ENCODE measurements around the gene STRAP. TPM values are rescaled to one million over a fixed set of nuclear protein-coding genes. Genes with fewer than 3 reads are reported as not detected.
"Not testable (repeated sequence)": the region's sequence is repeated elsewhere in the genome, so short reads cannot be mapped to it uniquely, and the experiment has no call there.

STRAP gene
- total and polyA plus RNA-seq, 4 donors, result 64.1 to 238 (median 145) TPM

DNA sequence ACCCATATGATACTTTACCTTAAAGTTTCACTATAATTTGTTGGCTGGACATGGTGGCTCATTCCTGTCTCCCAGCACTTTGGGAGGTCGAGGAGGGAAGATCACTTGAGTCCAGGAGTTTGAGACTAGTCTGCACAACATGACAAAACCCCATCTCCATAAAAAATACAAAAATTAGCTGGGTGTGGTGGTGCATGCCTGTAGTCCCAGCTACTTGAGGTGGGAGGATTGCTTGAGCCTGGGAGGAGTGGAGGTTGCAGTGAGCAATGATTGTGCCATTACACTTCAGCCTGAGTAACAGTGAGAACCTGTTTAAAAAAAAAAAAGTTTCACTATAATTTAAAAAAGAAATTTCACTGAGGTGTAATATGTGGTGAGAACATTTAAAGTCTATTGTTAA is 50.1 kb downstream of the STRAP start:
- WGBS (ENCODE audit: insufficient coverage), result no CpG with 5 or more reads among the region's 1 CpG
- no peak overlapping the region for H3K4me3 ChIP-seq (ENCODE audit: low read depth, low read length)

DNA sequence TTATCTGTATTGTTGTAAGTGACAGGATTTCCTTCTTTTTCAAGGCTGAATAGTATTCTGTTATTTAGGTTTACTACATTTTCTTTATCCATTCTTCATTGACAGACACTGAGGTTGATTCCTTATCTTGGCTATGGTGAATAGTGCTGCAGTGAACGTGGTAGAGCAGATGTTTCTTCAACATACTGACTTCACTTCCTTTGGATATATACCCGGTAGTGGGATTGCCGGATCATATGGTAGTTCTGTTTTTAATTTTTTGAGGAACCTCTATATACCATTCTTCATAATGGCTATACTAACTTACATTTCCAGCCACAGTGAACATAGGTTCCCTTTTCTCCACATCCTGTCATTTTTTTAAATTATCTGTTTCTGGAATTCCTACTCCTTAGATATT is 50.8 kb downstream of the STRAP start:
- no peaks in the 10 kb centered on the region for H3K36me3 ChIP-seq (ENCODE audit: control insufficient read depth, insufficient read depth, low read length)
- no peaks in the 10 kb centered on the region for H3K9me3 ChIP-seq (ENCODE audit: control insufficient read depth, insufficient read depth, low read length)
- H3K4me1 ChIP-seq (ENCODE audit: control insufficient read depth, insufficient read depth, low read length), result peaks cover 6% of the 10 kb centered on the region
- WGBS (ENCODE audit: insufficient coverage), result no CpG with 5 or more reads among the region's 3 CpGs
- no peak overlapping the region for H3K4me3 ChIP-seq (ENCODE audit: low read depth, low read length)
- H3K27me3 ChIP-seq (ENCODE audit: control insufficient read depth, insufficient read depth, low read length), result no peaks in the 10 kb centered on the region
- no peak overlapping the region for H3K27ac ChIP-seq (ENCODE audit: low read depth, low read length)
- no peak for DNase-seq (ENCODE audit: low read depth in 4 of 6, low spot score in 6 of 6)

More for the DNA sequence above, 50.1 kb downstream of the STRAP start:
- DNase-seq (ENCODE audit: low read depth in 4 of 6, low spot score in 6 of 6), result no peak
- Histone ChIP-seq H3K27me3 (ENCODE audit: control insufficient read depth, insufficient read depth, low read length) (no peaks in the 10 kb centered on the region), H3K27ac (ENCODE audit: low read depth, low read length) (no peak overlapping the region), H3K36me3 (ENCODE audit: control insufficient read depth, insufficient read depth, low read length) (no peaks in the 10 kb centered on the region), H3K4me1 (ENCODE audit: control insufficient read depth, insufficient read depth, low read length) (peaks cover 6% of the 10 kb centered on the region), H3K9me3 (ENCODE audit: control insufficient read depth, insufficient read depth, low read length) (no peaks in the 10 kb centered on the region)

DNA sequence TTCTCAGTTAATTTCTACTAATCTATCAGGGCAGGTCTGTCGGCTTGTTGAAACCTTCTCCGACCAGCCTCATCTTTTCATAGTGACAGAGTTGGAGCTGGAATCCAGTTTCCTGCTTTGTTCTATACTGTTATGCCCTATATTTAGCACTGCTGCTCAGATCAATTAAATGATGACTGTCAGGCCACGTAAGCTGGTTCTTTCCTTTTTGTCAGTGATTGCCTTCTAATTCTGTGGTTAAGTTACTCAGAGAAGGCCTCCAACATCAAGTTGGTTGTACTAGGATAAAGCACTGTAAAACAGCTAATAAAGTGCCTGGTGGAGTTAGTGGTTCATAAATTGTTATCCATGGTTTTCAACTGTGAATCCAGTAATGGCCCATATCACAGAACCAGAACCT is 51.6 kb downstream of the STRAP start:
- Histone ChIP-seq H3K4me1 (ENCODE audit: control insufficient read depth, insufficient read depth, low read length) (peaks cover 5% of the 10 kb centered on the region), H3K27me3 (ENCODE audit: control insufficient read depth, insufficient read depth, low read length) (no peaks in the 10 kb centered on the region), H3K36me3 (ENCODE audit: control insufficient read depth, insufficient read depth, low read length) (no peaks in the 10 kb centered on the region), H3K27ac (ENCODE audit: low read depth, low read length) (no peak overlapping the region), H3K9me3 (ENCODE audit: control insufficient read depth, insufficient read depth, low read length) (no peaks in the 10 kb centered on the region), H3K4me3 (ENCODE audit: low read depth, low read length) (no peak overlapping the region)
- 100% methylated on average over 1 of the region's 3 CpGs for WGBS (ENCODE audit: insufficient coverage)
- DNase-seq (ENCODE audit: low read depth in 4 of 6, low spot score in 6 of 6), result no peak

DNA sequence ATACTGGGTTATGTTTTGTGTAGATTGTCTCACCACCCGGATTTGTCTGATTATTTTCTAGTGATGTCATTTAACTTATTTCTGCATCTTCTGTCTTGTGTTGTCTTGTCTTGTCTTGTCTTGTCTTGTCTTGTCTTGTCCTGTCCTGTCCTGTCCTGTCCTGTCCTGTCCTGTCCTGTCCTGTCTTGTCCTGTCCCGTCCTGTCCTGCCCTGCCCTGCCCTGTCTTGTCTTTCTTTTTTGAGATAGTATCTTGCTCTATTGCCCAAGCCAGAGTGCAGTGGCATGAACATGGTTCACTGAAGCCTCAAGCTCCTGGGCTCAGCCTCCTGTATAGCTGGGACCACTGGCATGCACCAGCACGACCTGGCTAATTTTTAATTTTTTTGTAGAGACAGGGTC is 54.6 kb downstream of the STRAP start:
- 100% methylated on average over 1 of the region's 3 CpGs for WGBS (ENCODE audit: insufficient coverage)
- no peak for DNase-seq (ENCODE audit: low read depth in 4 of 6, low spot score in 6 of 6)

DNA sequence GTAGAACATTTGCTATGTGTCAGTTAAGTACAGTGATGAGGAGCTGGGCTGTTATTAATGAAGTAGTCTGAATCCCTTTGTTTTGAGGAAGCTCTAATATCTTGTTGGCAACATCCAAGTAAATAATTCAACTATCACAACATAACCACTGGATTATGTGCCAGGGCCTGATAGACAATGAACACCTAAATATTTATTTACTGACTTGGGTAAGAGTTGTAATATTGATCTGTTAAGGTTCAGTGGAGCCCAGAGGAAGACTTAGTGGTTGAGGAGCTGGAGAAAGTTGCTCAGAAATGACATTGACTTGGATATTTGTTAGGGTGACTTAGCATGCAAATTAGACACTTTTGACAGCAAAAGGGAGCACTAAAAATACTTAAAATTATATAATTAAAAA is 55.7 kb downstream of the STRAP start:
- no peak overlapping the region for H3K4me3 ChIP-seq (ENCODE audit: low read depth, low read length)
- no peaks in the 10 kb centered on the region for H3K27me3 ChIP-seq (ENCODE audit: control insufficient read depth, insufficient read depth, low read length)
- H3K36me3 ChIP-seq (ENCODE audit: control insufficient read depth, insufficient read depth, low read length), result no peaks in the 10 kb centered on the region
- H3K4me1 ChIP-seq (ENCODE audit: control insufficient read depth, insufficient read depth, low read length), result no peaks in the 10 kb centered on the region
- no peak for DNase-seq (ENCODE audit: low read depth in 4 of 6, low spot score in 6 of 6)
- H3K9me3 ChIP-seq (ENCODE audit: control insufficient read depth, insufficient read depth, low read length), result no peaks in the 10 kb centered on the region
- H3K27ac ChIP-seq (ENCODE audit: low read depth, low read length), result no peak overlapping the region

More for the DNA sequence above, 54.6 kb downstream of the STRAP start:
- no peaks in the 10 kb centered on the region for H3K9me3 ChIP-seq (ENCODE audit: control insufficient read depth, insufficient read depth, low read length)
- H3K27me3 ChIP-seq (ENCODE audit: control insufficient read depth, insufficient read depth, low read length), result no peaks in the 10 kb centered on the region
- no peak overlapping the region for H3K4me3 ChIP-seq (ENCODE audit: low read depth, low read length)
- H3K36me3 ChIP-seq (ENCODE audit: control insufficient read depth, insufficient read depth, low read length), result no peaks in the 10 kb centered on the region
- no peaks in the 10 kb centered on the region for H3K4me1 ChIP-seq (ENCODE audit: control insufficient read depth, insufficient read depth, low read length)
- H3K27ac ChIP-seq (ENCODE audit: low read depth, low read length), result no peak overlapping the region

DNA sequence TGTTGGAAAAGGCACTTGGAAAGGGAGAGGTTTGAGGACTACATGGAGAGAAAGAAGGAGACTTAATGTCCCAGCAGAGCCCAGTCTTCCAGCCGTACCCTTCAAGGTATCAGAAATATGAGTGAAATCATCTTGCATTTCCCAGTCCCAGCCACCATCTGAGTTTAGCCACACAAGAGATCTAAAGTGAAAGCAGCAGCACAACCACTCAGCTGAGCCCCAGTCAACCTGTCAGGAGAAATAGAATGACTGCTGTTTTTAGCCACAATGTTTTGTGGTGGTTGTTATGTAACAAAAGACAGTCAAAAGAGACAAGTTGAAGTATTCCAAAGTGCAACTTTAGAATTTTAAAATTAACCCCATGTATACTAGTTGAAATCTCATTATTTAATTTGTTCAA is 56.9 kb downstream of the STRAP start:
- WGBS (ENCODE audit: insufficient coverage), result no CpG with 5 or more reads among the region's 1 CpG
- H3K27ac ChIP-seq (ENCODE audit: low read depth, low read length), result no peak overlapping the region

DNA sequence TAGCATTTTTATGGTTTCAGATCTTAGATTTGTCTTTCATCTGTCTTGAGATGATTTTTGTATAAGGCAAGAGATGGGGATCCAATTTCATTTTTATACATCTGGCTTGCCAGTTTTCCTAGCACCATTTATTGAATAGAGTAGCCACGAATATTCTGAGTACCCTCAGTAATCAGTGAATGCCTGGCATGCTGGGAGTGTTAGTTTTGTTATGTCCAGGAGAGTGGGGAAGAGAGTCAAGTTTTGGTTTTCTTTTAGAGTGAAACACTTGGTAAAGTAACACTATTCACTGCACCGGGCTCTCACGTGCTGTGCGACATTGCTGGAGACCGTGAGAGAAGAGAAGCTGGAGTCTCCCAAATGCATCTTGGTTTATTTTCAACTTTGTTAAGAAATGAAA is 60.3 kb downstream of the STRAP start:
- DNase-seq (ENCODE audit: low read depth in 4 of 6, low spot score in 6 of 6), result no peak
- no peaks in the 10 kb centered on the region for H3K9me3 ChIP-seq (ENCODE audit: control insufficient read depth, insufficient read depth, low read length)
- H3K27me3 ChIP-seq (ENCODE audit: control insufficient read depth, insufficient read depth, low read length), result no peaks in the 10 kb centered on the region
- no peaks in the 10 kb centered on the region for H3K36me3 ChIP-seq (ENCODE audit: control insufficient read depth, insufficient read depth, low read length)
- H3K4me3 ChIP-seq (ENCODE audit: low read depth, low read length), result no peak overlapping the region
- H3K4me1 ChIP-seq (ENCODE audit: control insufficient read depth, insufficient read depth, low read length), result no peaks in the 10 kb centered on the region
- no peak overlapping the region for H3K27ac ChIP-seq (ENCODE audit: low read depth, low read length)
- 98% methylated on average over 5 of the region's 5 CpGs for WGBS (ENCODE audit: insufficient coverage)

More for the DNA sequence above, 56.9 kb downstream of the STRAP start:
- Histone ChIP-seq H3K4me3 (ENCODE audit: low read depth, low read length) (no peak overlapping the region), H3K27me3 (ENCODE audit: control insufficient read depth, insufficient read depth, low read length) (no peaks in the 10 kb centered on the region), H3K36me3 (ENCODE audit: control insufficient read depth, insufficient read depth, low read length) (no peaks in the 10 kb centered on the region), H3K4me1 (ENCODE audit: control insufficient read depth, insufficient read depth, low read length) (no peaks in the 10 kb centered on the region), H3K9me3 (ENCODE audit: control insufficient read depth, insufficient read depth, low read length) (no peaks in the 10 kb centered on the region)
- no peak for DNase-seq (ENCODE audit: low read depth in 4 of 6, low spot score in 6 of 6)

DNA sequence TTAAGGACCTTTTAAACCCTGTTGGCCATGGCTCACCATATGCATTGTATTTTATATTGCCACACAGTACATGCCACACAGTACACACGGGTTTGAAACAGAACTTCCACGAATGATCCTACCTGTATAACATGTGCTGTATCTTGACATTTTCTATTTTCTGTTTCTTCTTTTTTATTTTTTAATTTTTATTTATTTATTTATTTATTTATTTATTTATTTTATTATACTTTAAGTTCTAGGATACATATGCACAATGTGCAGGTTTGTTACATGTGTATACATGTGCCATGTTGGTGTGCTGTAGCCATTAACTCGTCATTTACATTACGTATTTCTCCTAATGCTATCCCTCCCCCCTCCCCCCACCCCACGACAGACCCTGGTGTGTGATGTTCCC is 61.3 kb downstream of the STRAP start:
- no CpG with 5 or more reads among the region's 5 CpGs for WGBS (ENCODE audit: insufficient coverage)
- not testable (repeated sequence) for DNase-seq (ENCODE audit: low read depth in 4 of 6, low spot score in 6 of 6)

DNA sequence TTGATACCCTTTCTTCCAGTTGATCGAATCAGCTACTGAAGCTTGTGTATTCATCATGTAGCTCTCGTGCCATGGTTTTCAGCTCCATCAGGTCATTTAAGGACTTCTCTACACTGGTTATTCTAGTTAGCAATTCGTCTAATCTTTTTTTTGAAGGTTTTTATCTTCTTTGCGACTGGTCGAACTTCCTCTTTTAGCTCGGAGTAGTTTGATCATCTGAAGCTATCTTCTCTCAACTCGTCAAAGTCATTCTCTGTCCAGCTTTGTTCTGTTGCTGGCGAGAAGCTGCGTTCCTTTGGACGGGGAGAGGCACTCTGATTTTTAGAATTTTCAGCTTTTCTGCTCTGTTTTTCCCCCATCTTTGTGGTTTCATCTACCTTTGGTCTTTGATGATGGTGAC is 66.3 kb downstream of the STRAP start:
- DNase-seq (ENCODE audit: low read depth in 4 of 6, low spot score in 6 of 6); H3K9me3 ChIP-seq (ENCODE audit: control insufficient read depth, insufficient read depth, low read length); H3K4me1 ChIP-seq (ENCODE audit: control insufficient read depth, insufficient read depth, low read length); H3K27me3 ChIP-seq (ENCODE audit: control insufficient read depth, insufficient read depth, low read length); H3K4me3 ChIP-seq (ENCODE audit: low read depth, low read length); H3K27ac ChIP-seq (ENCODE audit: low read depth, low read length); H3K36me3 ChIP-seq (ENCODE audit: control insufficient read depth, insufficient read depth, low read length): not testable (repeated sequence)
- 100% methylated on average over 5 of the region's 10 CpGs for WGBS (ENCODE audit: insufficient coverage)

More for the DNA sequence above, 61.3 kb downstream of the STRAP start:
- not testable (repeated sequence) for H3K27ac ChIP-seq (ENCODE audit: low read depth, low read length); H3K4me3 ChIP-seq (ENCODE audit: low read depth, low read length); H3K9me3 ChIP-seq (ENCODE audit: control insufficient read depth, insufficient read depth, low read length); H3K27me3 ChIP-seq (ENCODE audit: control insufficient read depth, insufficient read depth, low read length); H3K4me1 ChIP-seq (ENCODE audit: control insufficient read depth, insufficient read depth, low read length); H3K36me3 ChIP-seq (ENCODE audit: control insufficient read depth, insufficient read depth, low read length)

Data from spinal cord (tissue), 10 donors.